ENCODE results near the gene MACF1.

- TF ChIP-seq POLR2A (IDR thresholded peaks at IDR 0.05) = no peak
- TF ChIP-seq CTCF (IDR thresholded peaks at IDR 0.05 in 4 of 5, conservative IDR thresholded peaks at IDR 0.05 in 1 of 5) = no peak
Measured at GRCh38 chr1:39229504-39229903, 25.0 kb downstream of the MACF1 start.

Data from gastrocnemius medialis (tissue), 4 donors.